Activated naive CD8-positive, alpha-beta T cell treated with anti-CD3 and anti-CD28 coated beads, Interleukin-2, amount 10 ng/mL, durations not matched to agents 7 days and 5 days (primary cell): ENCODE measurements around the gene NSMCE3. TPM values are rescaled to one million over a fixed set of nuclear protein-coding genes. Genes with fewer than 3 reads are reported as not detected.

ENCODE experiments used
- ATAC-seq: fragments of 150-1000 bp; cut with Tn5 transposase; one replicate; pipeline ENCODE4 v1.10.0; 2021; ENCODE audit warnings: low read depth, moderate library complexity
- POLR2A ChIA-PET: fragments of 350-600 bp; sonication (Branson Sonifier 250); formaldehyde crosslinking; loops from one replicate; lab custom pipeline; 2021; ENCODE audit warnings: antibody characterized with exemption; lab: Charles Lee
- DNase-seq: peaks from one replicate; pipeline ENCODE4 v3.0.0; 2021
- H3K27ac Mint-ChIP-seq: one replicate; pipeline ENCODE4 v1.8.0; 2022; ENCODE audit warnings: mild to moderate bottlenecking, mixed read lengths
- H3K27me3 Mint-ChIP-seq: one replicate; pipeline ENCODE4 v1.8.0; 2022; ENCODE audit warnings: mild to moderate bottlenecking, moderate library complexity, mixed read lengths
- H3K36me3 Mint-ChIP-seq: one replicate; pipeline ENCODE4 v1.8.0; 2021; ENCODE audit warnings: mild to moderate bottlenecking, mixed read lengths
- H3K4me1 Mint-ChIP-seq: one replicate; pipeline ENCODE4 v1.8.0; 2021; ENCODE audit warnings: mixed read lengths
- H3K4me3 Mint-ChIP-seq: one replicate; pipeline ENCODE4 v1.8.0; 2022; ENCODE audit warnings: mild to moderate bottlenecking, moderate library complexity, mixed read lengths
- H3K9me3 Mint-ChIP-seq: one replicate; pipeline ENCODE4 v1.8.0; 2021; ENCODE audit warnings: mixed read lengths
- total RNA-seq, 2 experiments: library from RNA; stranded (reverse); gene quantifications; one replicate each; pipeline ENCODE4 v1.2.3, GENCODE V29; 2021

The NSMCE3 gene
- total RNA-seq, 2 experiments from 2014 or later, result 12.3 to 12.4 TPM

GRCh38 chr15:29283381-29283780 is 13.8 kb upstream of the NSMCE3 start:
- no peak for DNase-seq
- Mint-ChIP-seq H3K36me3 (no peaks in the 10 kb centered on the region), H3K27me3 (peaks cover 25% of the 10 kb centered on the region), H3K27ac (no peak overlapping the region), H3K4me1 (no peaks in the 10 kb centered on the region), H3K4me3 (no peak overlapping the region), H3K9me3 (no peaks in the 10 kb centered on the region)
- no peak for ATAC-seq
- POLR2A ChIA-PET, result no interaction called here

GRCh38 chr15:29280514-29280913 is 10.9 kb upstream of the NSMCE3 start:
- H3K9me3 Mint-ChIP-seq, result no peaks in the 10 kb centered on the region
- no peaks in the 10 kb centered on the region for H3K36me3 Mint-ChIP-seq
- no peaks in the 10 kb centered on the region for H3K4me1 Mint-ChIP-seq
- no peak overlapping the region for H3K27ac Mint-ChIP-seq
- H3K4me3 Mint-ChIP-seq, result no peak overlapping the region
- ATAC-seq (no peak), DNase-seq (no peak)
- POLR2A ChIA-PET, result no interaction called here
- peaks cover 18% of the 10 kb centered on the region for H3K27me3 Mint-ChIP-seq

- H3K27ac Mint-ChIP-seq, result no peak overlapping the region
- DNase-seq, result no peak
Observed at GRCh38 chr15:29278436-29279105, 8.9 kb upstream of the NSMCE3 start.

GRCh38 chr15:29276366-29276765 is 6.7 kb upstream of the NSMCE3 start:
- H3K4me1 Mint-ChIP-seq, result no peaks in the 10 kb centered on the region
- H3K27ac Mint-ChIP-seq, result no peak overlapping the region
- POLR2A ChIA-PET, result no interaction called here
- DNase-seq (no peak), ATAC-seq (no peak)
- no peaks in the 10 kb centered on the region for H3K9me3 Mint-ChIP-seq
- no peak overlapping the region for H3K4me3 Mint-ChIP-seq
- H3K27me3 Mint-ChIP-seq, result peaks cover 11% of the 10 kb centered on the region
- no peaks in the 10 kb centered on the region for H3K36me3 Mint-ChIP-seq

More at GRCh38 chr15:29278436-29279105, 8.9 kb upstream of the NSMCE3 start:
- peaks cover 13% of the 10 kb centered on the region for H3K27me3 Mint-ChIP-seq
- H3K4me1 Mint-ChIP-seq, result no peaks in the 10 kb centered on the region
- no peak for ATAC-seq
- no peaks in the 10 kb centered on the region for H3K9me3 Mint-ChIP-seq
- no peak overlapping the region for H3K4me3 Mint-ChIP-seq
- POLR2A ChIA-PET, result no interaction called here
- no peaks in the 10 kb centered on the region for H3K36me3 Mint-ChIP-seq

GRCh38 chr15:29275855-29276254 is 6.2 kb upstream of the NSMCE3 start:
- ATAC-seq (no peak), DNase-seq (no peak)
- POLR2A ChIA-PET, result no interaction called here
- Mint-ChIP-seq H3K9me3 (no peaks in the 10 kb centered on the region), H3K36me3 (no peaks in the 10 kb centered on the region), H3K4me3 (no peak overlapping the region), H3K27me3 (peaks cover 11% of the 10 kb centered on the region), H3K4me1 (no peaks in the 10 kb centered on the region), H3K27ac (no peak overlapping the region)

- POLR2A ChIA-PET, result no interaction called here
- Mint-ChIP-seq H3K9me3 (no peaks in the 10 kb centered on the region), H3K4me1 (peaks cover 3% of the 10 kb centered on the region), H3K36me3 (no peaks in the 10 kb centered on the region), H3K27me3 (peaks cover 5% of the 10 kb centered on the region), H3K27ac (no peak overlapping the region), H3K4me3 (no peak overlapping the region)
- no peak for DNase-seq
- ATAC-seq, result no peak
Observed at GRCh38 chr15:29274946-29275345, 5.3 kb upstream of the NSMCE3 start.

- POLR2A ChIA-PET, result no interaction called here
- no peaks in the 10 kb centered on the region for H3K36me3 Mint-ChIP-seq
Observed at GRCh38 chr15:29272219-29272618, 2.6 kb upstream of the NSMCE3 start.

GRCh38 chr15:29270976-29271375 is 1.4 kb upstream of the NSMCE3 start:
- Mint-ChIP-seq H3K4me3 (no peak overlapping the region), H3K27ac (no peak overlapping the region)

More at GRCh38 chr15:29272219-29272618, 2.6 kb upstream of the NSMCE3 start:
- H3K9me3 Mint-ChIP-seq, result no peaks in the 10 kb centered on the region
- H3K27ac Mint-ChIP-seq, result no peak overlapping the region
- H3K27me3 Mint-ChIP-seq, result peaks cover 4% of the 10 kb centered on the region
- H3K4me3 Mint-ChIP-seq, result no peak overlapping the region
- no peak for ATAC-seq
- no peak for DNase-seq
- H3K4me1 Mint-ChIP-seq, result peaks cover 14% of the 10 kb centered on the region

GRCh38 chr15:29270169-29270955 is 740 bp upstream of the NSMCE3 start:
- no peaks in the 10 kb centered on the region for H3K9me3 Mint-ChIP-seq
- H3K27ac Mint-ChIP-seq, result peak overlapping the region; percentile 96
- ATAC-seq (no peak), DNase-seq (no peak)
- H3K36me3 Mint-ChIP-seq, result no peaks in the 10 kb centered on the region
- peaks cover 4% of the 10 kb centered on the region for H3K27me3 Mint-ChIP-seq
- POLR2A ChIA-PET, result no interaction called here
- H3K4me1 Mint-ChIP-seq, result peaks cover 24% of the 10 kb centered on the region
- peak overlapping the region; percentile 92 for H3K4me3 Mint-ChIP-seq

More at GRCh38 chr15:29270976-29271375, 1.4 kb upstream of the NSMCE3 start:
- Mint-ChIP-seq H3K9me3 (no peaks in the 10 kb centered on the region), H3K27me3 (peaks cover 4% of the 10 kb centered on the region), H3K36me3 (no peaks in the 10 kb centered on the region), H3K4me1 (peaks cover 21% of the 10 kb centered on the region)
- POLR2A ChIA-PET, result no interaction called here
- no peak for ATAC-seq
- no peak for DNase-seq

- H3K27me3 Mint-ChIP-seq, result no peaks in the 10 kb centered on the region
- peak; percentile 40 for ATAC-seq
- peaks cover 24% of the 10 kb centered on the region for H3K4me1 Mint-ChIP-seq
- H3K4me3 Mint-ChIP-seq, result peak overlapping the region; percentile 99
- no peaks in the 10 kb centered on the region for H3K9me3 Mint-ChIP-seq
- peak overlapping the region; percentile 98 for H3K27ac Mint-ChIP-seq
- POLR2A ChIA-PET, result interaction anchor here (0.8 kb wide), 1 partner anchor 13 kb away, joined by 5 read pairs; no protein-coding TSS in a partner anchor
- no peaks in the 10 kb centered on the region for H3K36me3 Mint-ChIP-seq
- DNase-seq, result no peak
Observed at GRCh38 chr15:29268706-29269484, 727 bp downstream of the NSMCE3 start.

- H3K27ac Mint-ChIP-seq, result no peak overlapping the region
- no peak overlapping the region for H3K4me3 Mint-ChIP-seq
- ATAC-seq (no peak), DNase-seq (no peak)
- H3K27me3 Mint-ChIP-seq, result no peaks in the 10 kb centered on the region
- no peaks in the 10 kb centered on the region for H3K36me3 Mint-ChIP-seq
- H3K9me3 Mint-ChIP-seq, result no peaks in the 10 kb centered on the region
- POLR2A ChIA-PET, result no interaction called here
- peaks cover 25% of the 10 kb centered on the region for H3K4me1 Mint-ChIP-seq
Observed at GRCh38 chr15:29266052-29266582, 3.5 kb downstream of the NSMCE3 start.

- Mint-ChIP-seq H3K27ac (no peak overlapping the region), H3K4me3 (no peak overlapping the region), H3K4me1 (peaks cover 18% of the 10 kb centered on the region), H3K27me3 (no peaks in the 10 kb centered on the region), H3K9me3 (no peaks in the 10 kb centered on the region), H3K36me3 (no peaks in the 10 kb centered on the region)
- ATAC-seq, result no peak
- no peak for DNase-seq
- POLR2A ChIA-PET, result no interaction called here
Observed at GRCh38 chr15:29263289-29263688, 6.3 kb downstream of the NSMCE3 start.

GRCh38 chr15:29262738-29263137 is 6.9 kb downstream of the NSMCE3 start:
- Mint-ChIP-seq H3K4me3 (no peak overlapping the region), H3K27ac (no peak overlapping the region), H3K36me3 (no peaks in the 10 kb centered on the region), H3K27me3 (no peaks in the 10 kb centered on the region), H3K4me1 (peaks cover 14% of the 10 kb centered on the region), H3K9me3 (no peaks in the 10 kb centered on the region)
- DNase-seq (no peak), ATAC-seq (no peak)
- POLR2A ChIA-PET, result no interaction called here
